B cell (primary cell): ENCODE data around the gene RECK. TPM values are rescaled to one million over a fixed set of nuclear protein-coding genes. Genes with fewer than 3 reads are reported as not detected.

Source experiments
- ATAC-seq: fragments of 200-7000 bp; cut with Tn5 transposase; one replicate; pipeline ENCODE4 v1.10.0; 2021; ENCODE audit warnings: low read depth, mild to moderate bottlenecking, moderate number of reproducible peaks, moderate library complexity
- CTCF ChIA-PET: fragments of 350-600 bp; sonication (Branson Sonifier 250); formaldehyde crosslinking; loops from one replicate; lab custom pipeline; 2021; ENCODE audit warnings: antibody characterized with exemption, inconsistent platforms; lab: Charles Lee
- POLR2A ChIA-PET: fragments of 350-600 bp; sonication (Branson Sonifier 250); formaldehyde crosslinking; loops from one replicate; lab custom pipeline; 2021; ENCODE audit warnings: antibody characterized with exemption; lab: Charles Lee
- DNase-seq: peaks from one replicate; pipeline ENCODE4 v3.0.0; 2013
- H2AFZ ChIP-seq: 2 replicates; pipeline ENCODE4 v1.6.1; 2012; ENCODE audit warnings: mild to moderate bottlenecking, low read depth, low read length; ENCODE audit not compliant: insufficient read depth, poor library complexity, severe bottlenecking
- H3K27ac ChIP-seq, 2 donors: 1 replicate in 1 of 2; 2 replicates in 1 of 2; pipeline ENCODE4 v1.5.1; 2012 to 2013; ENCODE audit warnings: low read length in 2 of 2, mild to moderate bottlenecking in 2 of 2, moderate library complexity in 1 of 2
- H3K27me3 ChIP-seq, 4 experiments: fragments of 200-600 bp in 1 of 4; sonication (generic) in 1 of 4; replicated peaks in 1 of 4; 1 replicate in 2 of 4; 2 replicates in 2 of 4; pipeline versions ENCODE4 v1.6.1 to v1.7.0; 2013 to 2016; ENCODE audit warnings: low read length in 3 of 4, mild to moderate bottlenecking in 2 of 4, mixed read lengths in 1 of 4, moderate library complexity in 1 of 4; ENCODE audit not compliant: insufficient read depth in 4 of 4, control insufficient read depth in 3 of 4; ENCODE audit errors: control extremely low read depth in 1 of 4
- H3K36me3 ChIP-seq, 2 experiments: replicated peaks in 1 of 2; 1 replicate in 1 of 2; 2 replicates in 1 of 2; pipeline versions ENCODE4 v1.6.1 to v1.7.1; 2013; ENCODE audit warnings: low read length in 1 of 2; ENCODE audit not compliant: insufficient read depth in 2 of 2, control insufficient read depth in 1 of 2; ENCODE audit errors: control extremely low read depth in 1 of 2, extremely low read depth in 1 of 2
- H3K4me1 ChIP-seq, 2 donors: fragments of 200-600 bp in 1 of 2; sonication (generic) in 1 of 2; 1 replicate in 1 of 2; 2 replicates in 1 of 2; pipeline versions ENCODE4 v1.5.1 to v1.6.1; 2013 to 2017; ENCODE audit warnings: low read length in 2 of 2; ENCODE audit not compliant: control insufficient read depth in 2 of 2, insufficient read depth in 2 of 2
- H3K4me2 ChIP-seq: replicated peaks from 2 replicates; pipeline ENCODE3; 2012; ENCODE audit warnings: mild to moderate bottlenecking, low read depth, low read length; ENCODE audit not compliant: poor library complexity, severe bottlenecking
- H3K4me3 ChIP-seq, 5 experiments: fragments of 200-600 bp in 1 of 5; sonication (generic) in 1 of 5; 1 replicate in 3 of 5; 2 replicates in 2 of 5; pipeline versions ENCODE4 v1.5.1 to v1.7.0; 2011 to 2016; ENCODE audit warnings: low read length in 4 of 5, mild to moderate bottlenecking in 4 of 5, low read depth in 2 of 5, control low read depth in 1 of 5, moderate library complexity in 1 of 5; ENCODE audit not compliant: insufficient read depth in 1 of 5; ENCODE audit errors: control extremely low read depth in 1 of 5, extremely low read depth in 1 of 5
- H3K79me2 ChIP-seq: fragments of 200-600 bp; sonication (generic); one replicate; pipeline ENCODE4 v1.6.0; 2016; ENCODE audit warnings: low read length; ENCODE audit not compliant: control insufficient read depth, insufficient read depth
- H3K9ac ChIP-seq: fragments of 200-600 bp; sonication (generic); 2 replicates; pipeline ENCODE4 v1.6.1; 2017; ENCODE audit warnings: mild to moderate bottlenecking, low read length, moderate library complexity
- H3K9me3 ChIP-seq, 3 donors: one replicate each; pipeline versions ENCODE4 v1.6.1 to v1.7.1; 2013; ENCODE audit warnings: low read length in 2 of 3; ENCODE audit not compliant: control insufficient read depth in 2 of 3, insufficient read depth in 1 of 3; ENCODE audit errors: control extremely low read depth in 1 of 3
- H4K20me1 ChIP-seq: 2 replicates; pipeline ENCODE4 v1.6.0; 2012; ENCODE audit warnings: mild to moderate bottlenecking, low read length; ENCODE audit not compliant: insufficient read depth, control insufficient read depth, poor library complexity, severe bottlenecking
- H3K27ac Mint-ChIP-seq: one replicate; pipeline ENCODE4 v1.8.0; 2021; ENCODE audit warnings: mixed read lengths
- H3K27me3 Mint-ChIP-seq: one replicate; pipeline ENCODE4 v1.8.0; 2021; ENCODE audit warnings: mixed read lengths
- H3K4me1 Mint-ChIP-seq: one replicate; pipeline ENCODE4 v1.8.0; 2021; ENCODE audit warnings: mixed read lengths
- H3K4me3 Mint-ChIP-seq: one replicate; pipeline ENCODE4 v1.8.0; 2021; ENCODE audit warnings: mixed read lengths
- H3K9me3 Mint-ChIP-seq: one replicate; pipeline ENCODE4 v1.8.0; 2022; ENCODE audit warnings: mixed read lengths; ENCODE audit not compliant: insufficient read depth
- EZH2 ChIP-seq: IDR thresholded peaks from 2 replicates; pipeline ENCODE4 v1.6.1; 2012; ENCODE audit warnings: borderline replicate concordance, low read depth, mild to moderate bottlenecking, moderate library complexity, low read length; ENCODE audit not compliant: insufficient read depth, poor library complexity, severe bottlenecking
- WGBS: methylation state at CpG from one replicate; pipeline ENCODE4 v1.1.5; 2013; ENCODE audit warnings: missing lambda C conversion rate; ENCODE audit not compliant: insufficient coverage; 5-methylcytosine and 5-hydroxymethylcytosine counted together
- intact Hi-C: fragments of 100-400 bp; cut with micrococcal nuclease; formaldehyde crosslinking; loops from one replicate; pipeline ENCODE4 v1.10.0; 2022
- polyA plus RNA-seq: library from polyadenylated mRNA; depleted of rRNA; stranded (reverse); fragments of >200 nt; gene quantifications from 2 replicates; pipeline ENCODE4 v1.2.3, GENCODE V29; 2012
- total RNA-seq, 2 donors: library from RNA; stranded (reverse); fragments of 120-200 nt in 1 of 2; gene quantifications; 1 replicate in 1 of 2; 2 replicates in 1 of 2; pipeline versions ENCODE4 v1.2.3 to v1.2.4, GENCODE V29; 2013 to 2022
- TF ChIP-seq, protein P1 (sequence below): fragments of 200-600 bp; IDR thresholded peaks from one replicate; pipeline ENCODE4 v1.8.0; 2022; ENCODE audit warnings: antibody characterized with exemption, mild to moderate bottlenecking

RECK gene
- total and polyA plus RNA-seq, 2 donors (not counting 1 experiment from before 2014, with no cell fraction given) = 5.6 to 7.7 TPM

DNA sequence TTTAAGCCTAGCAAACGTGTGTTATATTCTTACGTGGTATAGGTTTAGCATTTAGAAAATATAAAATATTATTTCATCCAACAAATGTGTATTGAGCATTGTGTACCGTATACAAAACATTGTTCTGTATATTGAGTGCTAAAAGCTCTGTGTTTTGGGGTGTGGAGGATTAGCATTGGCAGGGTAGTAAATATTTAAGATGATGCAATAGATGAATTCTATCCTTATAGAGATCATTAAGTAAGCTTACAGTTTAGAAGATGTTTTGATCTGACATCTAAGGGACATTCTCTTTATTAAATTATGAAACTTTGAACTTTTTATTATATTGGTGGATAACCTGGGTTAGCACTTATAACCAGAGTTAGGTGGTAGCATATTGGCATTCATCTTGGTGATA lies 51.3 kb downstream of the RECK start:
- Histone ChIP-seq H3K27ac (no peak overlapping the region), H3K4me1 (peaks cover 12 to 15% of the 10 kb centered on the region in 2 donors), H2AFZ (no peak overlapping the region), H3K27me3 (no peaks in the 10 kb centered on the region), H3K9ac (no peak overlapping the region), H3K4me3 (no peak overlapping the region), H3K4me2 (no peak overlapping the region), H3K9me3 (peaks cover 0 to 5% (median 0%) of the 10 kb centered on the region in 3 donors), H4K20me1 (no peaks in the 10 kb centered on the region), H3K79me2 (no peaks in the 10 kb centered on the region), H3K36me3 (no peaks in the 10 kb centered on the region)
- POLR2A ChIA-PET = no interaction called here
- Mint-ChIP-seq H3K27me3 (no peaks in the 10 kb centered on the region), H3K27ac (no peak overlapping the region), H3K4me3 (no peak overlapping the region), H3K9me3 (no peaks in the 10 kb centered on the region), H3K4me1 (peaks cover 13% of the 10 kb centered on the region)
- intact Hi-C loops = no loop called here
- DNase-seq (no peak), ATAC-seq (no peak)
- no CpG with 5 or more reads among the region's 3 CpGs for WGBS
- CTCF ChIA-PET = interaction anchor here (0.9 kb wide), 1 partner anchor 79 kb away, joined by 3 read pairs; no protein-coding TSS in a partner anchor
- TF ChIP-seq, protein P1, sequence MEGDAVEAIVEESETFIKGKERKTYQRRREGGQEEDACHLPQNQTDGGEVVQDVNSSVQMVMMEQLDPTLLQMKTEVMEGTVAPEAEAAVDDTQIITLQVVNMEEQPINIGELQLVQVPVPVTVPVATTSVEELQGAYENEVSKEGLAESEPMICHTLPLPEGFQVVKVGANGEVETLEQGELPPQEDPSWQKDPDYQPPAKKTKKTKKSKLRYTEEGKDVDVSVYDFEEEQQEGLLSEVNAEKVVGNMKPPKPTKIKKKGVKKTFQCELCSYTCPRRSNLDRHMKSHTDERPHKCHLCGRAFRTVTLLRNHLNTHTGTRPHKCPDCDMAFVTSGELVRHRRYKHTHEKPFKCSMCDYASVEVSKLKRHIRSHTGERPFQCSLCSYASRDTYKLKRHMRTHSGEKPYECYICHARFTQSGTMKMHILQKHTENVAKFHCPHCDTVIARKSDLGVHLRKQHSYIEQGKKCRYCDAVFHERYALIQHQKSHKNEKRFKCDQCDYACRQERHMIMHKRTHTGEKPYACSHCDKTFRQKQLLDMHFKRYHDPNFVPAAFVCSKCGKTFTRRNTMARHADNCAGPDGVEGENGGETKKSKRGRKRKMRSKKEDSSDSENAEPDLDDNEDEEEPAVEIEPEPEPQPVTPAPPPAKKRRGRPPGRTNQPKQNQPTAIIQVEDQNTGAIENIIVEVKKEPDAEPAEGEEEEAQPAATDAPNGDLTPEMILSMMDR = no peak
- no peak for TF ChIP-seq EZH2

DNA sequence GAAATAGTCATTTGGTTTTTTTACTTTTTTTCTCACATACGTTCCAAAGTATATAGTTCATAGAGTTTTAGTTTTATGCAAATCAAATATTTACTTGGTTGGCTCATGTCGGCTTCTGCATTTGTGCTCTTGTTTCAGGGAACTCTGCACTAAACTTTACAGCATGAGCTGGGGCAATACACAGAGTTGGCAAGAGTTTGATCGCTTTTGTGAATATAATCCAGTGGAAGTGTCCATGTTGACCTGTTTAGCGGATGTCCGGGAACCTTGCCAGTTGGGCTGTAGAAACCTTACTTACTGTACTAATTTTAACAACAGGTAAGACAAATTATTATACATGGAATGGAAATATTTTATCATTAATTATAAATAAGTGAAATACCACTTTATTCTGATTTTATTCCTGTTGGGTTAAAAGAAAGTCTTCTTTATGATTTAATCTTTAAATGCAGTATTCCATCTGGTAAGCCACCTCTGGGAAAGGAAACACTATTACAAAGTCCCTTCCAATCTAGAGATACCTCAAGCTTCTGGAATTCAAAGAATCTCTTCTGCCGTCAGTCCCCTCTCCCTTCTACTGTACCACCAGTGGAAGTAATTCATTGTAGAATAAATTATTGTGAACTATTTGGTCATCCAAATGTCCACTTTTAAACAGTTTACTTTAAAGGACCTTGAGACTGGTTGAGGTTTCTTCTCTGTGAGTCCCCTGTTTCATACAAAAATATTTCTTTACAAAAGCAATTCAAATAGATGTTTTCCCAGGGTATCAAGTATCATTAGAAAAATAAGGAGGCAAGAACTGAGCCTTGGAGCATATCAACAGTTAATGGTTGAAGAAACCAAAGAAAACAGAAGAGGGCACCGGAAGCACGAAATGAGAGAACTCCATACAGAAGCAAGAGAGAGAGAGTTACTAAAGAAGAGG lies 54.6 kb downstream of the RECK start:
- TF ChIP-seq, protein P1 = no peak
- no peak for TF ChIP-seq EZH2
- no peaks in the 10 kb centered on the region for H4K20me1 ChIP-seq
- no peak for ATAC-seq
- DNase-seq = no peak
- no peak overlapping the region for H3K4me3 ChIP-seq
- H3K9me3 Mint-ChIP-seq = no peaks in the 10 kb centered on the region
- H3K9ac ChIP-seq = no peak overlapping the region
- peak overlapping the region; percentile 54 for H3K27ac Mint-ChIP-seq
- H3K27ac ChIP-seq = peak overlapping the region in 1 of 2 donors; percentile 83
- peak overlapping the region; percentile 65 for H3K4me2 ChIP-seq
- ChIA-PET POLR2A (interaction anchor here (0.7 kb wide), 1 partner anchor 51 kb away, joined by 4 read pairs; no protein-coding TSS in a partner anchor), CTCF (interaction anchor here (0.6 to 3.9 kb wide), 3 partner anchors 11 to 280 kb away, joined by 3 to 25 read pairs (median 3); no protein-coding TSS in a partner anchor)
- intact Hi-C loops = no loop called here
- no peaks in the 10 kb centered on the region for H3K79me2 ChIP-seq
- peaks cover 13 to 15% of the 10 kb centered on the region in 2 donors for H3K4me1 ChIP-seq
- H3K4me3 Mint-ChIP-seq = peak overlapping the region; percentile 14
- whole genome bisulfite sequencing = 82% methylated on average over 4 of the region's 8 CpGs
- no peaks in the 10 kb centered on the region for H3K36me3 ChIP-seq
- H3K27me3 ChIP-seq = no peaks in the 10 kb centered on the region
- peaks cover 0 to 3% (median 0%) of the 10 kb centered on the region in 3 donors for H3K9me3 ChIP-seq
- peaks cover 14% of the 10 kb centered on the region for H3K4me1 Mint-ChIP-seq
- no peaks in the 10 kb centered on the region for H3K27me3 Mint-ChIP-seq
- peak overlapping the region; percentile 90 for H2AFZ ChIP-seq
